NCI-H524 (cell line): Measurements from ENCODE around the gene AGAP1.
A peak's percentile ranks its signal among the peaks of the same experiment; 100 is the strongest.

Experiments
- DNase-seq, 2 experiments: peaks; one replicate each; lab custom pipeline; 2025; lab: John Stamatoyannopoulos, UW

AGAP1 gene

GRCh38 chr2:236172255-236173035, 678.6 kb downstream of the AGAP1 start:
- peak in 1 of 2 experiments; percentile 31 for DNase-seq

GRCh38 chr2:236173036-236173728, 679.3 kb downstream of the AGAP1 start:
- DNase-seq, result no peak

- no peak for DNase-seq
Measured at GRCh38 chr2:236173729-236174607, 680.1 kb downstream of the AGAP1 start.

- DNase-seq, result no peak
Measured at GRCh38 chr2:236175548-236176150, 681.8 kb downstream of the AGAP1 start.

- DNase-seq, result peak in 1 of 2 experiments; percentile 37
Measured at GRCh38 chr2:236176417-236176816, 682.6 kb downstream of the AGAP1 start.

- no peak for DNase-seq
Measured at GRCh38 chr2:236176951-236177350, 683.1 kb downstream of the AGAP1 start.

GRCh38 chr2:236177604-236177966, 683.7 kb downstream of the AGAP1 start:
- DNase-seq, result peak; percentile 43 to 69

- peak; percentile 78 to 90 for DNase-seq
Measured at GRCh38 chr2:236177967-236178889, 684.4 kb downstream of the AGAP1 start.

GRCh38 chr2:236178890-236179235, 685.0 kb downstream of the AGAP1 start:
- peak in 1 of 2 experiments; percentile 40 for DNase-seq

- DNase-seq, result peak in 1 of 2 experiments; percentile 29
Measured at GRCh38 chr2:236179236-236180075, 685.6 kb downstream of the AGAP1 start.

- no peak for DNase-seq
Measured at GRCh38 chr2:236180076-236180816, 686.4 kb downstream of the AGAP1 start.

- DNase-seq, result peak in 1 of 2 experiments; percentile 64
Measured at GRCh38 chr2:236180831-236181453, 687.1 kb downstream of the AGAP1 start.
